ENCODE results near the gene PRR33.
A peak's percentile ranks its signal among the peaks of the same experiment; 100 is the strongest.

Gene PRR33

DNA sequence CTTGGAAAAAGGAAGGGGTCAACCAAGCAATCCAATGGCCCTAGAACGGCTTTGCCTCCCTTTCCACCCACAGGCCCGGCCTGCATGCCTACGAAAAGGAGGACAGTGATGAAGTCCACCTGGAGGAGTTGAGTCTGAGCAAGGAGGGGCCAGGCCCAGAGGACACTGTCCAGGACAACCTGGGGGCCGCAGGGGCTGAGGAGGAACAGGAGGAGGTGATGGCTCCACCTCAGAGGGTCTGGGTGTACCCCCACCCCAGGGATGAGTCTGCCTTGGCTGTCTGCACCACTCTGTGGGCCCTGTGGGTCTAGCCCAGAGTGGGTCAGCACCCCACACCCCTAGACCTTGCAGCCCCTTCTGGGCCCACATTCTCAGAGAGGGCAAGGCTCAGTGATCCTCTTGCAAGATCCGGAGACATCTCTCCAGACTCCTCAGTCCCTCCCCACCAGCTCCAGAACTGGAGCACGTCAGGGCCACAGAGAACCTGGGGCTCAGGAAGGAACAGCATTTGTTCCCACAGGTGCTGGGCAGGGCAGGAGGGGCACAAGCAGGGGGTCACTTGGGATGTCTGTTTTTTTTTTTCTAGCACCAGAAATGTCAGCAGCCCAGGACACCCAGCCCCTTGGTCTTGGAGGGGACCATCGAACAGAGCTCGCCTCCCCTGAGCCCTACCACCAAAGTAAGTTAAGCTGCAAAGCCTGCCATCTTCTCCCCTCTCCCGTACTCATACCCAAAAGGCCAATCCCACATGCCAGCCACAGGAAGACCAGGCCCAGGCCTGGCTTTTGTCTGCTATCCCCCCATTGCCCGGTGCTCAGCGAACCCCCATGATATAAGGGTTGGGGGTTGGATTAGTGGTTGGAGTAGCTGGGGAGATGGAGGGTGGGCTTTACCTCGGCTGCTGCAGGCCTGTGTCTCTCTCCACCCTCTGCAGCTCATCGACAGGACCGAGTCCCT, 8.1 kb downstream of the PRR33 start:
- in situ Hi-C loops (cut with HindIII; ENCODE audit: low sequenced_read_pairs): no loop called here
- TF ChIP-seq, protein P1, sequence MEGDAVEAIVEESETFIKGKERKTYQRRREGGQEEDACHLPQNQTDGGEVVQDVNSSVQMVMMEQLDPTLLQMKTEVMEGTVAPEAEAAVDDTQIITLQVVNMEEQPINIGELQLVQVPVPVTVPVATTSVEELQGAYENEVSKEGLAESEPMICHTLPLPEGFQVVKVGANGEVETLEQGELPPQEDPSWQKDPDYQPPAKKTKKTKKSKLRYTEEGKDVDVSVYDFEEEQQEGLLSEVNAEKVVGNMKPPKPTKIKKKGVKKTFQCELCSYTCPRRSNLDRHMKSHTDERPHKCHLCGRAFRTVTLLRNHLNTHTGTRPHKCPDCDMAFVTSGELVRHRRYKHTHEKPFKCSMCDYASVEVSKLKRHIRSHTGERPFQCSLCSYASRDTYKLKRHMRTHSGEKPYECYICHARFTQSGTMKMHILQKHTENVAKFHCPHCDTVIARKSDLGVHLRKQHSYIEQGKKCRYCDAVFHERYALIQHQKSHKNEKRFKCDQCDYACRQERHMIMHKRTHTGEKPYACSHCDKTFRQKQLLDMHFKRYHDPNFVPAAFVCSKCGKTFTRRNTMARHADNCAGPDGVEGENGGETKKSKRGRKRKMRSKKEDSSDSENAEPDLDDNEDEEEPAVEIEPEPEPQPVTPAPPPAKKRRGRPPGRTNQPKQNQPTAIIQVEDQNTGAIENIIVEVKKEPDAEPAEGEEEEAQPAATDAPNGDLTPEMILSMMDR (IDR thresholded peaks at IDR 0.05; ENCODE audit: low read depth, low read length): no peak
- no peak overlapping the region for H3K4me3 ChIP-seq (ENCODE audit: low read depth, low read length)
- no peak for DNase-seq (ENCODE audit: low read depth, low spot score)

DNA sequence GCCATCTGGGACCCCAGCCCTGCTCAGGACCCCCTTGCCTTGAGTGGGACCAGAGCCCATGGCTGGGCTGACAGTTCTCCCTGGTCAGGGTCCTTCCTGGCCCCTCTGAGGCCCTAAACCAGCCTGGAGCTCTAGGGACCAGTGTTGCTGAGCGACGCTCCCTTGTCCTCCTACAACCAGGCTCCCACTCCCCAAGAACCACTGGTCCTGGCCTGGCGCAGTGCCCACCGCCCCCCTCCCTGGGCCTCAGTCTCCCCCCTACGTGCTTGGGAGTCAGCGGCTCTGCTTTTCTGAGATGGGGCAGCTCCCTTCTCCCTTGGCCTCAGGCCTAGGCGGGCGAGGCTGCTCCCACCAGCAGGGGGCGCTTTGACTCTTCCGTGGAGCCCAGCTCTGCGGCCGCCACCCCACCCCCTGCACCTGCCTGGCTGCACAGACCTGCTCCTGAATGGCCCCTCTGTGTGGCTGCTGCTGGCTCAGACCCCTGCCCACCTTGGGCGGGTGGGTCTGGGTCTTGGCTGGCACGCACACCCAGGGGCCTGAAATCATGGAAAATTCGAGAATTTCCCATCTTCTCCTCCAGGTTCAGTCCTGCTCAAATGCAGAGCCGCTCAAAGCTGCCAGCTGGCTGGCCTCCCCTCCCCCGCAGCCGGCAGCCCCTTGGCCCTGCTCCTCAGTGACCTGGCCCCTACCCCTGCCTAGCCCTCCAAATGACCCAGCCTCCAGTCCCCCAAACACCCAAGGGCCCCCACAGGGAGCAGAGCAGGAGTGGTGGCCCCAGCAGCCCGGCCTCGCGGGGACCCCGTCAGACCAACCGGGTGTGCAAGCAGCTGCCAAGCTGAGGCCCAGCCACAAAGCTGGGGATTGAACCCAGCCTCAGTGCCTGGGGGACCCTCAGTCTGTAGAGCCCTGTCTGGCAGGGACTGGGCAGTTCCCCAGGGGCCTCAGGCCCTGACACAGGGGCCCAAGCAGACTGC, 9.1 kb downstream of the PRR33 start:
- TF ChIP-seq, protein P1 (IDR thresholded peaks at IDR 0.05; ENCODE audit: low read depth, low read length): peak; percentile 95
- in situ Hi-C loops (cut with HindIII; ENCODE audit: low sequenced_read_pairs): no loop called here
- DNase-seq (ENCODE audit: low read depth, low spot score): peak; percentile 64
- H3K4me3 ChIP-seq (ENCODE audit: low read depth, low read length): no peak overlapping the region

DNA sequence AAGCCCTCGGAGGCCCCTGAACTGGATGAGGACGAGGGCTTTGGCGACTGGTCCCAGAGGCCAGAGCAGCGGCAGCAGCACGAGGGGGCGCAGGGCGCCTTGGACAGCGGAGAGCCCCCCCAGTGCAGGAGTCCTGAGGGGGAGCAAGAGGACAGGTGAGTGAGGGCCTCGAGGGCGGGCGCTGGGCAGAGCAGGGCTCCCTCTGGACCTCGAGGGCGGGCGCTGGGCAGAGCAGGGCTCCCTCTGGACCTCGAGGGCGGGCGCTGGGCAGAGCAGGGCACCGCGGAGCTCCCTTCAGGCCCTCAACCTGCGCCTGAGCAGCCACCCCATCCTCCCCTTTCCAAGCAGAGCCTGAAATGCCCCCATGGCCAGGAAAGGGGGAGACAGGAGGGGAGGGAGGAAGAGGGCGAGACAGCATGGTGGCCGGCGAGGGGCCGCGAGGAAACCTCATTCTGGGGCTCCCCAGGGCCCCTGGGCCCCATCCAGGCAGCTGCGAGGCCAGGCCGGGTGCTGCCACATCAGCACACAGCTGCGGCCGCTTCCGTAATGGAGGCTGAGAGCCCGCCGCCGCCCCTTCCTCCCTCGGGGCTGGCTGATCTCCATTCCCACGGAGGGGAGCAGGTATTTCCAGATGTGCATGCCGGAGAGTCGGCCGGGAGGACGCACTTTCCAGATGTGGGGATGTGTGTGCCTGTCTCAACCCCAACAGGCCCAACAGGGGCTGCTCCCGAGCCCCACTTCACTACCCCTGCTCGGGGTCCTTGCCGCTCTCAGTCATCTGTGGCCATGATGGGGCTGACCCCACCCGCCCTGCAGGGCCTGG, 10.0 kb downstream of the PRR33 start:
- DNase-seq (ENCODE audit: low read depth, low spot score): no peak
- H3K4me3 ChIP-seq (ENCODE audit: low read depth, low read length): no peak overlapping the region
- in situ Hi-C loops (cut with HindIII; ENCODE audit: low sequenced_read_pairs): no loop called here
- TF ChIP-seq, protein P1 (IDR thresholded peaks at IDR 0.05; ENCODE audit: low read depth, low read length): no peak

DNA sequence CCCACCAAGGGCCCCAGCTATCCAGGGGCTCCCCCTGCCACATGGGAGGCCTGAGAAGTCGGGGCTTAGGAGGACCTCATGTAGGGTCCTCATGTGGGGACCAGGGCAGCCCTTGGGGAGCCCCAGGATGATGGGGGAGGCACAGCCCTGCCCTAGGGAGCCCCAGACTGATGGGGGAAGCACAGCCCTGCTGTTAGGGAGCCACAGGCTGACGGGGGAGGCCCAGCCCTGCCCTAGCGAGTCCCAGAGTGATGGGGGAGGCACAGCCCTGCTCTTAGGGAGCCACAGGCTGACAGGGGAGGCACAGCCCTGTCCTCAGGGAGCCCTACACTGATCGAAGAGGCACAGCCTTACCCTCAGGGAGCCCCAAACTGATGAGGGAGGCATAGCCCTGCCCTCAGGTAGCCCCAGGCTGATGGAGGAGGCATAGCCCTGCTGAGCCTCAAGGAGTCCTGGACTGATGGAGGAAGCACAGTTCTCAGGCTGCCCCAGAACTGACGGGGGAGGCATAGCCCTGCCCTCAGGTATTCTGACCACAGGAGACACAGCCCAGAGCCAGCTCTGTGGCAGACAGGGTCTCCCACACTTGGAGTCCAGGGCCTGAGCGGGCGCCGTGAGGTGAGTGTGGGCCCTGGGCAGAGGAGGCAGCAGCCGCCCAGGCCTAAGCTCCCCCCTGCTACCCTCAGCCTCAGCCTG, 10.8 kb downstream of the PRR33 start:
- in situ Hi-C loops (cut with HindIII; ENCODE audit: low sequenced_read_pairs): no loop called here
- TF ChIP-seq, protein P1 (IDR thresholded peaks at IDR 0.05; ENCODE audit: low read depth, low read length): no peak
- DNase-seq (ENCODE audit: low read depth, low spot score): no peak
- no peak overlapping the region for H3K4me3 ChIP-seq (ENCODE audit: low read depth, low read length)

DNA sequence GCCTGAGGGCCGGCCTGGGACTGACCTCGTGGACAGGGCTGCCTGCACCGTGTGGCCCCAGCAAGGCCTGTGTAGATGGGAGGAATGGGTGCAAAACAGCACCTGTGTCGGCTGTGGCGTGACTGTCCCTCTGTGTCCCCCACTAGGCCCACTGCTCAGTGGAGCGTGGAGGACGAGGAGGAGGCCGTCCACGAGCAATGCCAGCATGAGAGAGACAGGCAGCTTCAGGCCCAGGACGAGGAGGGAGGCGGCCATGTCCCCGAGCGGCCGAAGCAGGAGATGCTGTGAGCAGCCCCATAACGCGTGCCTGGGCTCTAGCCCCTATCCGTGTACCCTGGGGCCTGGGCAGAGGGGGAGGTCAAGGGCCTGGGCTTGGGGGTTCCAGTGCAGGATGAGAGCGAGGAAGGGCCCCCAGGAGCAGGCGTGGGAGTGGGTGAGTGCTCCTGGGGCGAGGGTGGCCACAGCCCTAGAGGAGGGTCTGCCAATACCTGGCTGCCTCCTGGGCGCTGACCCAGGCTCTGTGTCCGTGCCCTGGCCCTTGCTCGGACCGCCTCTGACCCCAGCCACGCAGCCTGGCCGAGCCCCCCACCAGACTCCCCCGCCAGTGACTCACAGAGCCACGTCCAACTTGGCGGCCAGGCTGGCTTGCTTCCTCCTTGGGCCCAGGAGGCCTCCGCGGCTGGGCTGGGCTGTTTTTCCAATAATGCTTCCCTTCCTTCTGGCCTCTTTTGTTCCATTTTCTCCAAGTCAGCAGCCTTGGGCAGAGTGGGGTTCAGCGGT, 11.6 kb downstream of the PRR33 start:
- in situ Hi-C loops (cut with HindIII; ENCODE audit: low sequenced_read_pairs): no loop called here
- TF ChIP-seq, protein P1 (IDR thresholded peaks at IDR 0.05; ENCODE audit: low read depth, low read length): no peak
- H3K4me3 ChIP-seq (ENCODE audit: low read depth, low read length): no peak overlapping the region
- DNase-seq (ENCODE audit: low read depth, low spot score): peak; percentile 22

Data from astrocyte of the spinal cord (primary cell).